ENCODE results near the gene FNDC3B. TPM values are rescaled to one million over a fixed set of nuclear protein-coding genes. Genes with fewer than 3 reads are reported as not detected.
"Not testable (repeated sequence)": the region's sequence is repeated elsewhere in the genome, so short reads cannot be mapped to it uniquely, and the experiment has no call there.

Gene FNDC3B
- total RNA-seq, result 70.2 and 71.3 TPM in 2 replicates

GRCh38 chr3:172039436-172040077 is at the start of gene FNDC3B:
FNDC3B (plus strand) TSS chr3:172039578; CDS start chr3:172112480, 72,902 bp downstream.
- Histone ChIP-seq H3K36me3 (ENCODE audit: control insufficient read depth, insufficient read depth, low read length) (no peaks in the 10 kb centered on the region), H3K27me3 (ENCODE audit: control insufficient read depth, insufficient read depth, low read length) (no peaks in the 10 kb centered on the region), H3K4me3 (ENCODE audit: low read depth, low read length) (peak within 1 kb of the TSS; percentile 71)
- DNase-seq (ENCODE audit: low read depth), result peak; percentile 61
- TF ChIP-seq, protein P1, sequence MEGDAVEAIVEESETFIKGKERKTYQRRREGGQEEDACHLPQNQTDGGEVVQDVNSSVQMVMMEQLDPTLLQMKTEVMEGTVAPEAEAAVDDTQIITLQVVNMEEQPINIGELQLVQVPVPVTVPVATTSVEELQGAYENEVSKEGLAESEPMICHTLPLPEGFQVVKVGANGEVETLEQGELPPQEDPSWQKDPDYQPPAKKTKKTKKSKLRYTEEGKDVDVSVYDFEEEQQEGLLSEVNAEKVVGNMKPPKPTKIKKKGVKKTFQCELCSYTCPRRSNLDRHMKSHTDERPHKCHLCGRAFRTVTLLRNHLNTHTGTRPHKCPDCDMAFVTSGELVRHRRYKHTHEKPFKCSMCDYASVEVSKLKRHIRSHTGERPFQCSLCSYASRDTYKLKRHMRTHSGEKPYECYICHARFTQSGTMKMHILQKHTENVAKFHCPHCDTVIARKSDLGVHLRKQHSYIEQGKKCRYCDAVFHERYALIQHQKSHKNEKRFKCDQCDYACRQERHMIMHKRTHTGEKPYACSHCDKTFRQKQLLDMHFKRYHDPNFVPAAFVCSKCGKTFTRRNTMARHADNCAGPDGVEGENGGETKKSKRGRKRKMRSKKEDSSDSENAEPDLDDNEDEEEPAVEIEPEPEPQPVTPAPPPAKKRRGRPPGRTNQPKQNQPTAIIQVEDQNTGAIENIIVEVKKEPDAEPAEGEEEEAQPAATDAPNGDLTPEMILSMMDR (IDR thresholded peaks at IDR 0.05; ENCODE audit: insufficient read depth, low read length, poor library complexity, severe bottlenecking), result no peak

DNA sequence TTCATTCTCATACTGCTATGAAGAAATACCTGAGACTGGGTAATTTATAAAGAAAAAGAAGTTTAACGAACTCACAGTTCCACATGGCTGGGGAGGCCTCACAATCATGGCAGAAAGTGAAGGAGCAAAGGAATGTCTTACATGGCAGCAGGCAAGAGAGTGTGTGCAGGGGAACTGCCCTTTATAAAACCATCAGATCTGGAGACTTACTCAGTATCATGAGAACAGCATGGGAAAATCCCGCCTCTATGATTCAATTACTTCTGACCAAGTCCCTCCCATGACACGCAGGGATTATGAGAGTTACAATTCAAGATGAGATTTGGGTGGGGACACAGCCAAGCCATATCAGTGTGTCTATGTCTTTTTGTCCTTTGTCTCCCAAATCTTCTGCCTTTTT is 49.1 kb upstream of the FNDC3B start:
- not testable (repeated sequence) for H3K36me3 ChIP-seq (ENCODE audit: control insufficient read depth, insufficient read depth, low read length); DNase-seq (ENCODE audit: low read depth); H3K4me3 ChIP-seq (ENCODE audit: low read depth, low read length); H3K27me3 ChIP-seq (ENCODE audit: control insufficient read depth, insufficient read depth, low read length)

DNA sequence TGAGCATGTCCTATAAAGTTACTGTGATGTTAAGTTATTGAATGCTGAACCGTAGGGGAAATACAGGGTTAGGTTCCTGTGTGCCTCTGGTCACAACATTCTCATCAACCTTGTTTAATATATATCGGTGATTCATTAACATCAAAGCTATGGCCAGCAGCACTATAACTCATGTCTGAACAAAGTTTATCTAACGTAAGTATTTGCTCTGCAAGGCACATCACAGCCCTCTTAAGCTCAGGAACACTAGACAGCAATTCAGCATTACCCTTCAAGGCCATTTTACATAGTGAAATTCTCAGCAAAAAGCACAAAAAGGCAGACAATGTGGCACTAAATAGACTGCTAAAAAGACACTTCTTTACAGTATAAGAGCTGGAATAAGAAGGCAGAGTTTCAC is 48.2 kb upstream of the FNDC3B start:
- H3K27me3 ChIP-seq (ENCODE audit: control insufficient read depth, insufficient read depth, low read length), result no peaks in the 10 kb centered on the region
- H3K4me3 ChIP-seq (ENCODE audit: low read depth, low read length), result no peak overlapping the region
- TF ChIP-seq, protein P1 (IDR thresholded peaks at IDR 0.05; ENCODE audit: insufficient read depth, low read length, poor library complexity, severe bottlenecking), result no peak
- no peak for DNase-seq (ENCODE audit: low read depth)
- no peaks in the 10 kb centered on the region for H3K36me3 ChIP-seq (ENCODE audit: control insufficient read depth, insufficient read depth, low read length)

- peak; percentile 32 for DNase-seq (ENCODE audit: low read depth)
- no peaks in the 10 kb centered on the region for H3K36me3 ChIP-seq (ENCODE audit: control insufficient read depth, insufficient read depth, low read length)
- H3K27me3 ChIP-seq (ENCODE audit: control insufficient read depth, insufficient read depth, low read length), result no peaks in the 10 kb centered on the region
- TF ChIP-seq, protein P1 (IDR thresholded peaks at IDR 0.05; ENCODE audit: insufficient read depth, low read length, poor library complexity, severe bottlenecking), result no peak
- no peak overlapping the region for H3K4me3 ChIP-seq (ENCODE audit: low read depth, low read length)
Observed at GRCh38 chr3:171994646-171995428, 44.5 kb upstream of the FNDC3B start.

GRCh38 chr3:171995486-171995885 is 43.9 kb upstream of the FNDC3B start:
- DNase-seq (ENCODE audit: low read depth), result no peak
- Histone ChIP-seq H3K4me3 (ENCODE audit: low read depth, low read length) (no peak overlapping the region), H3K36me3 (ENCODE audit: control insufficient read depth, insufficient read depth, low read length) (no peaks in the 10 kb centered on the region), H3K27me3 (ENCODE audit: control insufficient read depth, insufficient read depth, low read length) (no peaks in the 10 kb centered on the region)
- TF ChIP-seq, protein P1 (IDR thresholded peaks at IDR 0.05; ENCODE audit: insufficient read depth, low read length, poor library complexity, severe bottlenecking), result no peak

DNA sequence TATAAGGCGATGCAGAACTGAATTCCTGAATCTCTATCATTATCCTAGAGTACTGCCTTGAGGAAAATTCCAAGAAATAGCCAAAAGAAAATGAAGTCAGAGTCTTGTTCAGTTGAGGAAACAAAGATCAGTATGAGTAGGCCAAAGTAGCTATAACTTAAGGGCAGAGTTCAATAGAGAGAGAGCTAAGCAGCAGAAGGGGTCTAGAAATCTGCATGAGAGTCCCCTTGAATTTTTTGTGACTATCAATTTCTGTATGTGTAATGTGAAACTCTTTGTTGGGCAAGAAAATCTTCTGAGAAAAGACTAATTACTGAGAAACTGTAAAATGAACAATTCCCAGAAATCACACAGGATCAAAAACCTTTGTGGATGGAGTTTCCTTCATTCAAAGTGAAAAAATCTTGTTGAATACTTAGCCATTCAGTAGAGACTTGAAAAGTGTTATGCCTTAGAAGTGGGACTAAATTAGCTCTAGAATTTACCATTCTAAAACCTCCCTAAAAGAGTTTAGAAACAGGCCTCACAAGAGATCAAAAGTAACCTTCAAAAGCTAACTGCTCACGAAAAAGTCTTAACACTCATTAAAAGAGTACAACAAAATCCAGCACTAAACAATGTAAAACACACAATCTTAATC is 43.1 kb upstream of the FNDC3B start:
- TF ChIP-seq, protein P1 (IDR thresholded peaks at IDR 0.05; ENCODE audit: insufficient read depth, low read length, poor library complexity, severe bottlenecking), result no peak
- no peaks in the 10 kb centered on the region for H3K36me3 ChIP-seq (ENCODE audit: control insufficient read depth, insufficient read depth, low read length)
- DNase-seq (ENCODE audit: low read depth), result no peak
- no peaks in the 10 kb centered on the region for H3K27me3 ChIP-seq (ENCODE audit: control insufficient read depth, insufficient read depth, low read length)
- no peak overlapping the region for H3K4me3 ChIP-seq (ENCODE audit: low read depth, low read length)

GRCh38 chr3:171998731-171999130 is 40.6 kb upstream of the FNDC3B start:
- not testable (repeated sequence) for DNase-seq (ENCODE audit: low read depth); H3K4me3 ChIP-seq (ENCODE audit: low read depth, low read length); H3K36me3 ChIP-seq (ENCODE audit: control insufficient read depth, insufficient read depth, low read length); H3K27me3 ChIP-seq (ENCODE audit: control insufficient read depth, insufficient read depth, low read length)

- not testable (repeated sequence) for H3K36me3 ChIP-seq (ENCODE audit: control insufficient read depth, insufficient read depth, low read length); H3K27me3 ChIP-seq (ENCODE audit: control insufficient read depth, insufficient read depth, low read length); H3K4me3 ChIP-seq (ENCODE audit: low read depth, low read length); DNase-seq (ENCODE audit: low read depth)
Observed at GRCh38 chr3:172001616-172002015, 37.8 kb upstream of the FNDC3B start.

Data from kidney epithelial cell (primary cell).